Activated CD4-positive, alpha-beta T cell treated with anti-CD3 and anti-CD28 coated beads, Interleukin-2, Interleukin-6, amounts not matched to agents 100 ng/mL and 50 ng/mL, durations not matched to agents 16 hours and 8 hours (primary cell): ENCODE measurements around the gene CAPS.

Experiments
- DNase-seq: peaks from one replicate; pipeline ENCODE4 v3.0.0-alpha.2; 2020

The CAPS gene

DNA sequence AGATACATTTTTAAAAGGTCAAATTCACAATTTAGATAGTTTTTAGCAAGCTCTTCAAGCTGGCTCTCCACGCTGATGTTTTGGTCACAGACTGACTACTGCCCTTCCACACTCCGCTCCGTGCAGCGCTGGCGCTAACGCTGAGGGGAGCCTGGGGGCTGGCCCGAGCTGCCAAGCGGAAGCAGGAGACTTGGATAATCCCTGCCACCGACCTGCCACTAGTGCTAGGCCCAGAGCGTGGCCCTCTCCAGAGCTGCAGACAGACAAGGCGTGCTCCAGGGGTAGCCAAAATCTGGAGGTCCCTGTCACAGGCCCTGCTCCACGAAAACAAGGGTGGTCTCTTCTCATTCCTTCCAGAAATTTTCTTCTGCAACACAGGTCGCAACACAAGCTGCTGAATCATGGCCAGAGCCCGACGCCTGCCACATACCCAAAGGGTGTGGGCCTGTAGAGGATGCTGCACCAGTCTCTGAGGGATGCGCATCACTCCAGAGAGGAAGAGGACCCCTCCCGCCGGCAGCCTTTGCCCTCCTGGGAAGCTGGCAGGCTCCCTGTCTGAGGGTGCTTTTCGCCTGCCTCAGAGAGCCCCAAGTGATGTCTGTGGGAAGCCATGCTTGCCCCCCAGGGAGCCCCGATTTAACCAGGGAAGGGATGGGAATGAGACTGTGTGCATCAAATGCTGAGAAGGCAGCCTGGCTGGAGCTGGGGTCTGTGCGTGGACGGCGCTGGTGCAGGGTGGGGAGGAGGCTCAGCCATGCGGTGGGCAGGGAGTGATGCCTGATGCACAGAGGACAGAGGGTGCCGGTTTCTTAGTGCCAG, 21.6 kb downstream of the CAPS start:
- DNase-seq: no peak

DNA sequence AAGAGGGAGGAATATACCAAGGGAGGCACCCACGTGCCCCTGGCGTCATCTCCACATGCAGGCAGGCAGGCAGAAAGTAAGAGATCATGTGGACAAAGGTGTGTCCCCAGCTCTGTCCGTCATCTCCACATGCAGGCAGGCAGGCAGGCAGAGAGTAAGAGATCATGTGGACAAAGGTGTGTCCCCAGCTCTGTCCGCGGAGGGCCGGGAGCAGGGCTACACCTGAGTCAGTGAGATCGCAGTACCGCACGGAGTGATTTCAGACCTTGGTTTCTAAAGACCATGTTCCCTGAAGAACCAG, 22.2 kb downstream of the CAPS start:
- DNase-seq: no peak

DNA sequence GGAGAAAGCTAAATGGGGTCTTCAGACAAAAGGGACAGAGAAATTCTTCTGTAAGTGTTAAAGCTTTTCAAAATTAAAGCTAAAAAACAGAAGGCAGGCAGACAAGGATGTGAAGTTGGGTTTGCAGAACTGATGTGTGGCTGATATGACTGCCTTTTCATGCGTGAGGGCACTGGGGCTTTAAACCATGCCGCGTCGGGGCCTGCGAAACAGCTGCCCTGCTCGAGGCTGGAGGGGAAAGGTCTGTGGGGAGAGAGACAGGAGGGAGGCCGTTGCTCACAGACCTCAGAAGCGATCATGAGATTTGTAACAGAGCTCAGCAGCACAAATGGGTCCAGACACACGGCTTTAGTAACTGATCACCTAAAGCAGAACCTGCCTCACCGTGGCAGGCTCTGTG, 23.5 kb downstream of the CAPS start:
- no peak for DNase-seq

DNA sequence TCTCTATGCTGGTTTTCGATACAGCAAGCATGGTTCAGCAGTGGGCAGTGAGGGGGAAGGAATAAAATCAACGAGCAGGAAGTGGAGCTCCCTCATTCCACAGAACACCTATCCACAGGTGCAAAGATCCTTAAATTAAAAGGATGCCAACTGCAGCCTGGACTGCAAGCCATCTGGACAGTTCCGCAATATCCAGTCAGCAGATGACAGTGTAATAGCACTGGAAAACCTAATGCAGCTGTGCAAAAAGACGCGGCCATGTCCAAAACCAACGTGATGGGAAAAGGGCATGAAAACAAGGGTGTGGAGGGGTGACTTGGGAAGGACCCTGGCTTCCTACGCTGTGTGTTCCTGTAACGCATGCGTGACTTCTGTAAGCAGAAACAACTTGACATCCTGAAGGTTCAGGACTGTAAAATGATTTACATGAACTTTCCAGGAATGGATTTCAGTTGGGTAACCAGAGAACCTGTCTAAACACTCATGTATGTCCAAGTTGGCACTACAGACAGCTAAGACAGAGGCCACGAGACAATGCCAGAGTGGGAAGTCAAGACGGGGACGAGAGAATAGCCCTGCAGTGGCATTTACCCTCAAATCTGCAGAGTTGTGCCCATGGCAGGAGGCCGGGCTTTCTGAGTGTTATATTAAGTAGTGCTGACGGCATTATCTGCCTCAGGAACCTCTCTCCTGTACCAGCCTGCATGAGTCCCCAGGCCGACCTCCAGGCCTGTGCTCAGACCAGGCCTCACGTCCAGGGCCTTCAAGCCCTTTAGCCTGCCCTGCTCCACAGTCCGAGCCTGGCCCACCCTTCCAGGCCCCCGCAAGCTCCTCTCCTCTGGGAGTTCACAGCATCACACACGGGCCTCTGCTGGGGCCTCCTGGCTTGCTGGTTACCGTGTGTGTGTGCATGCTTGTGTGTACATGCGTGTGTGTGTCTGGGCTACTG, 26.5 kb downstream of the CAPS start:
- DNase-seq: no peak

DNA sequence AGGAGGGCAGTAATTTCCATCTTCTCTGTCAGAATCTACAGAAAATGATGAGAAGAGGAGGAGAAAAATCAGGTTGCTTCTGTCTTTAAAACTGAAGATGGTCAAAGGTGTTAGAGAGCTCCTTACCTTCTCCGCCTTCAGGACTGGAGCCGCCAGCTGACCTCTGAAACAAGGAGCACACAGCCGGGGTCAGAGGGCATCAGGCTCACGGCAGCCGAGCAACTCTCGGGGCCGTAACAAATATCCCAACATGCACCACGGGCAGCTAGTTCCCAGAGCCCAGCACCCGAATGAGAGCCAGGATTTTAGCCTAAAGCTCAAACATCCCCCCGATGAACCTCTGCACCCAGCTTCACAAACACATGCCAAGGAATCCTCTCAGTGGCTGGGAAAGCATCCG, 27.6 kb downstream of the CAPS start:
- DNase-seq: no peak

DNA sequence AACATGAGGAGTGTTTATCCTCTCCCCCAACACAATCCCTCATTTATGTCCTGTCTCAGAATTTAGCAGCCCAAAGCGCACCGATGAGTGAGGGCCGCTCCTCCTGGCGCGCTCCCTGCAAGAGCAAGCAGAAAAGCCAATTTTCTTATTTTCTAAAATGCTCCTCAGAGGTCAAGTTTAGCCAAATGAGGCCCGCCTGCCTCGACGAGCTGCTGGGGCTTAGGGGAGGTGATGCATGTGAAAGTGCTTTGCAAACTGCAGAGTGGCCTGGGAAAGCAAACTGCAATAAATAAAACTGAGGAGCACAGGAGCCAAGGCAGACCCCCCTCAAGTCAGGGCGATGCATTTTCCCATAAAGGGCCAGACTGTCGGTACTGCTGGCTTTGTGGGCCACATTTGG, 29.0 kb downstream of the CAPS start:
- no peak for DNase-seq

DNA sequence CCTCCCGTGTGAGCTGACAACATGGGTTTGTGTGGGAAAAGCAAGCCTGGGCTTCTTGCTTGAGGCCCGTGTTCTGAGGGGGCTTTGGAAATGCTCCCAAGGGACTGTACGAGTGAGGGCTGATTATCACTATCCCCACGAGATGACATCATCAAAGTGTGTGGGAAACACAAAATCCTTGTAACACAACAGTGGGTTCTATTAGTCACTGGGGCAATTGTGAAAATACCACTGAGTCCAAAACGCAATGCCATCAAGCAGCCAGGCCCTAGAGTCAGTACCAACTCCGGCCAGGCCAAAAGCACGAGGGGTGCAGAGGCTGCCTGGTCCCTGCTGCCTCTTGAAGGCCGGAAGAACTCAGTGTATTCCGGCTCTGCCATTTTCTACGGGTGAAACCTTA, 29.6 kb downstream of the CAPS start:
- no peak for DNase-seq

DNA sequence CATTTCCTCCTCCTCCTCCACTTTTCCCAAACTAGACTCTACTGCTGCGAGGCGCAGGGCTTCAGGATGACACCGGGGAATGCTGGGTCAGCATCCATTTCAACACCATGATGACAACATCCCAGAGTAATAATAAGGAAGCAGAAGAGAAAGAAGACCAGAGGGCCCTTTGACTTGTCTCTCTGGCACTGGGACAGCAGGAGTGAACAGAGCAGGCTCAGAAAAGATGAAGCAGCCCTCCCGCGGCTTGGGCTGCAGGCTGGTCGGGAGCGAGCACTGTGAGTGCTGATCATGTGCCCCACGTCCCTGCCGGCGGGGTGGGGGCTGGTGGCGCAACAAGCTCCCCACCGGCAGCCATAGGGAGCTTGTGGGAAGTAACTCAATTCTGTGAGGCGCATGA, 33.4 kb downstream of the CAPS start:
- no peak for DNase-seq

DNA sequence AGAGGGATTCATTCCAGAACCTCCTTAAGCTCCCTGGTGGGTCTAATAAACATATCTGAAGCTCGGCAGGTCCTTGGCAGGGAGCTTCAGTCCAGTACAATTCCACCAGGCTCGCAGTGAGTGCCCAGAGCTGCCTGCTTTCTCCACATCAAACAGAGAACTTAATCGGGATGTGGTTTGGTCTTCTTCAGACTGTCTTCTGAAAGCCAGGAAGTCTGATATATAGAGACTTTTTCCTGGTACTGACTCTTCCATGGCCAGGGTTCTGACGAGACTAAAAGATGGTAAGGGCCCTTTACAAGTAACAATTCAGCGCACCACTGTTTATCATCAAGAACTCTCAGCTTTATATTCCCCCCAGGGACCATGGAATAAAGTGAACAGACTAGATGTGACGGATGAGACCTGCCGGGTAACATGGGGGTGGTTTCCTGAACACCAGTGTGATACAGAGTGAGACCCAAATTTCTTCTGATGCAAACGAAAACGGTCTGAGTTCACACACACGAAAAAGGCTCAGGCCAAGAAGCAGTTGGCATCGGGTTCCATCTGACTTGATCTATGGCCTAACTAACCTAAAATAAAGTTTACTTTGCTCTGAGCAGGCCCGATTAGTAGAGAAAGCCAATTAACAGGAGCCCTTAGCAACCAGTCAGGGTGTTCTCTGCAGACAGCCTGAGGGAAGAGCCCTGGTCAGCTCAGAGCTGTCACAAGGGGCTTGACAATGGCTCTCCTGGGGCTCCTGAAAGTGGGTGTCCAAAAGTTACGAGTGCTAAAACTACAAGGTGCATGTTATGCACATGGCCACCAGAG, 34.9 kb downstream of the CAPS start:
- DNase-seq: peak; percentile 46

DNA sequence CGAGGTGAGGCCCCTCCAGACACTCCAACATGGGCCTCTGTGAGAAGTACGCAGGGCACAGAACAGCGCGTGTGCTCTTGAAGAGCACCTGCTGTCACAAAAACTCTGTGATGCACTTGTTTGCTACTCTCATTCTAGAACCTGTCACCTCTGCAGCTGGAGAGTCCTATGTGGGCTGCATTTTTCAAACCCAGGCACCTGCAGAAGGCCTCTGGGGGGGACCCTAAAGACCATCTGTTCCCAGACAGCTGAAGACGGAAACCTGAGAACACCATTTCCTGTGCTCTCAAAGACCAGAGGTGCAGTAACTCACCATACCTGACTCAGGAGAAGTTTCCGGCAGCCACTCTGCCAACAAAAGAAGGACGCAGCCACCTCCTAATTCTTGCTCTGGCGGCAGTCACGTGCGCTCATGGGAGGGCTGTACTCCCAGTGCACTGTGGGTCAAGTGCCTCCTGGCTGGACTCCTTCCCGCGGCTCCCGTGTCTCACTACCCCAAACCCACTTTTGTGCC, 35.8 kb downstream of the CAPS start:
- peak; percentile 62 for DNase-seq

DNA sequence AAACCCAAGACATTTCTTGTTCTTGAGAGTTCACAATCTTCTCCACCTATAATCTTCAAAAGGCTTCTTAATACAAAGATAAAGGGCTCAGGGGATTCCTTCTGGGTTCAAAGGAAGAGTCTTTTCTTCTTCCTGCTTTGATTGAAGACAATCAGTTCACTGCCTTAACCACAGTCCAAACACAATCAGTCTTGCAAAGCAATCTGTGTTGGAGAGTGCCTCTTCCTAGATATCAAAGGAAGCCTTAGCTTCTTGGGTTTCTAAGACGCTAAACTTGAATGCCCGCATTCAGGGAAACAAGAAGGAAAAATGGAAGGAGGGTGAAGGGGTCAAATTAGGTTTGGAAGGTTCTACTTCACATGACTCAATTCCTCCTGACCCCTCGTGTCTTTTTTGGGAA, 36.7 kb downstream of the CAPS start:
- no peak for DNase-seq

DNA sequence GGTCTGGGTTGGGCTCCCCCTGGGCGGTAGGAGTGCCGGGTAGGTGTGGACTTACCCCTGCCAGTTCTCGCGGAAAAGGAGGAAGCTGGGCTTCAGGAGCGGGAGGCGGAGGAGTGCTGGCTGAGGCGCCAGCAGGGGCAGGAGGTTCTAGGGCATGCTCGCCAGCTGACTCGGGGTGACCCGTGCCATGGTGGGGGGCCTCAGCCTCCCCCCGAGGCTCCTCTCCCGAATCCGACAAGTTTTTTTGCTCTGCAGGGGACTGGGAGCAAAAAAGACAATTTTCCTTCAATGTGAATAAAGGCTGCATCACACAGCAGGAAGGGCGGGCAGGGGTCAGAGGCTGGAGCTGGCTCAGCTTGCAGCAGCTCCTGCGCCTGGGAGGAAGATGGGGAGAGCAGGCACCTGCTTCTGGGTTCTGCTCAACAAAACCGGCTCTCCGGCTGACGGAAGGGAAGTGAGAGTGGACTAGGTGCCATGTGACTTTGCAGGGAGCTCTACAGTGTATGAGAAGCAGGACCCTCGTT, 37.3 kb downstream of the CAPS start:
- DNase-seq: no peak

DNA sequence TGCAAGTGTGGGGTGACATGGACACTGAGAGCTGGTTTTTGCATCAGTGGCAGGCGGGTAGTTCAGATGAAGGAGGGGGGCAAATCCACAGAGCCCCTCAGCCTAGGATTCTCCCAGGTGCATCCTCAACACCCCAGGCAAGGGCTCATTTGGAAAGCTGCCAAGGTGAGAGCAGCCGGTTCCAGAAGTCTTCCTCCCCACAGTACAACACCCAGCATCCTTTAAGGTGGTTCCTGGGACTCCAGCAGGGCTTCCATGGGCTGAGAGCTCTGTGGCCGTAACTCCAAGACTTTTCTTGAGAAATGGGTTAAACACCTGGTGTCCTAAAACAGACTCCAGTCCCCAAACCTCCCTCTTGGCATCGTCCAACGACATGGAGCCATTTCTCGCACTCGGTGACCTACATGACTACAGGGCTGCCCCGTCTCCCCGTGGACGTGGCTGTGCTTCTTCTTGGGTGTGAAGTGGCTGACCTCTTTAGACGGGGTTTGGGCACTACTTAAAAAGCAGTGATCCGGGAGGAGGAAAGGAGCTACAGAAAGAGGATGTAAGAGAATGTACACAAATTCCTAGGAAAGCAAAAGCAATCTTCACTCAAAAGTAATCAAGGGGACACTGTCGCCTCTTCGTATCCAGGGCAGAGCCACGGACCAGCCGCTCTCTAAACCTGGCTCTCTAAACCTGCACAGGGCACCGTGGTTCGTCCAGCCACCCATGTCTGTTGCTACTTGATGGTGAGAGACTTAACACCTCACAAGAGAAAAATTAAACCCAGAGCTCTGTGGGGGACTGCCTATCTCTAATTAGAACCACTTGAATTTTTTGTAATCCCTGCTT, 38.4 kb downstream of the CAPS start:
- no peak for DNase-seq

DNA sequence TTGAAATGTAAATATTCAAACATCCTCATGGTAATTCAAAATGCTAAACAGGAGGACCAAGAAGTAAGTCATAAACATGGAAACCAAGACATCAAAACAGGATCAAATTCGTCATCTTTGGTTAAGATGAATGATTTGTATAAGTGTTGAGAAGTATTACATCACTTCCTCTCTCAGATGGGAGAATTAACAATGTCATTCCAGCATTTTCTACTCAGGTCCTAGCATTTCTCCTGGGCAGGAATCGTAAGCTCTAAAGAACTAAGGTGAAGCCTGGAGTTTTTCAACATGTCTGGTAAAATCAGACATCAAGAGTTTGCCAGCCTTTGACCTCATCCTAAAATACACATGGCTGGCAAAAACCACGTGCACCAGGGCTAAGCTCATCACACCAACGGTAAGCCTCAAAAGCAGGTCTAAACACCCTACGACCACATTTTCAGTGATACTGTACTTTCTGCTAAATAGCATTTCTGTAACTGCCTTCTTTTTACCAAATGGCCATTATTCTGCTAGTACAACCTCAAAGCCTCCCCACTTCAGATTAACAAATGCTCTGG, 39.1 kb downstream of the CAPS start:
- DNase-seq: peak; percentile 42

DNA sequence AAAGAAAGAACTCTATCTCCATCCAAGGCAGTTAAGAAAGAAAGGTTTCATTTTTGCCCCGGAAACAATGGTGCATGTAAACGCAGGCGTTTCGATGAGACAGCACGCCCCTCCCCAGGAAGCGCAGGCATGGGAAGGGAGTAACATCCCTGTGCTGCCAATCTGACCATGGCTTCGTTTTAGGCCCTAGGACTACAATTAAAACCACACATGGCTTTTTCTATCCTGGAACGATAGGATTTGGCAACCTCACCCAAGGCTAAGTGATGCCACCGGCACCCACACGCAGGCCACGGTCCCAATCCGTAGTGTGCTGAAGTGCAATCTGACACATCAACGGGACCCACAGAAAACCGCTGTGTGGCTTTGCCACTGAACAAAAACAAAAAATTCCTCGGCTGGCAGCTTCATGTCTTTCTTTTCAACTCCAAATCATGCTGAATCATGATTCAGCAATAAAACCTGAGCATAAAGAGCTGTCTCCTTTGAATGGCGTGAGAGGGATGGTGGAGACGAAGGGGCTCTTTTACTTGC, 39.7 kb downstream of the CAPS start:
- peak; percentile 56 for DNase-seq

DNA sequence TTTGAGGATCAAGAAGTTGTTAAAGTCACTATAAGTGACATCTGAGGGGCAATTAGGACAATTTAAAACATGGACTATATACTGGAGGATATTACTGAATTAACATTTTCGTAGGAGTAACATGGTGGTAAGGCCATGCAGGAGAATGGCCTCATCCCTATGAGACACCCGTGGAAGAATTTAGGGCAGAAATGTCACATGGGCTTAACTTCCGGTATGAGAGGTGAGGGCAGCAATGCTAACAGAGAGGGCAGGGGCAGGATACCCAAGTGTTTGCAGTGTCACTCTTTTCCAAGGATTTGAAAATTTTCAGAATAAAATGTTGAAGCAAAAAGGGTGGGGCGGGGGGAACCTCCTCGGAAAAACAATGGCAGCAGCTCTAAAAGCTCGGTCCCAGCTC, 40.2 kb downstream of the CAPS start:
- no peak for DNase-seq

DNA sequence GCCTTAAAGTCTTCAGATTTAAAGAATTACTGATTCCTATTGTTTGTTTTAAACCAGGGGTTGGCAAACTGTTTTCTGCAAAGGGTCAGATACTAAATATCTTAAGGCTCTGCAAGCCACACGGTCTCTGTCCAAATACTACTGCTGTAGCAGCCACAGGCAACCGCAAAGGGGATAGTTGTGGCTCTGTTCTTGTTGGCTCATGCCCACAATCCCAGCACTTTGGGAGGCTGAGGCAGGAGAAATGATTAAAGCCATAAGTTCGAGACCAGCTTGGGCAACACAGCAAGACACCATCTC, 41.5 kb downstream of the CAPS start:
- no peak for DNase-seq

DNA sequence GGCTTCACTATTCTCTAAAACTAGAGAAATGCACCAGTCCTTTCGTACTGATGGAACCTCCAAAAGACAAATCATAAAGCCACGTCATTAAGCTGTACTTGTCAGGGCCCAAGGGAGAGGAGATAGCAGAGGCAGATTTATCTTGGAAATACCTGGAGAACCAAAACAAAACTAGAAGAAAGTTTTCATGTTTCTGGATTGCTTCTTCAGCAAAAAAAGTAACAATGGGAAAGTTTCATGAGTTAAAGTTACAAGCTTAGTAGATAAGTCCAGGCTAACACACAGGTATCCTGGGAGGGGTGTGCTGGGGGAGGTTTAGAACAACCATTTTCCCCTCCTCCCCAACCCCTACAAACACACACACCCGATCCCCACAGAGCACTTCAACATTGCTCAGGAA, 42.3 kb downstream of the CAPS start:
- DNase-seq: no peak

DNA sequence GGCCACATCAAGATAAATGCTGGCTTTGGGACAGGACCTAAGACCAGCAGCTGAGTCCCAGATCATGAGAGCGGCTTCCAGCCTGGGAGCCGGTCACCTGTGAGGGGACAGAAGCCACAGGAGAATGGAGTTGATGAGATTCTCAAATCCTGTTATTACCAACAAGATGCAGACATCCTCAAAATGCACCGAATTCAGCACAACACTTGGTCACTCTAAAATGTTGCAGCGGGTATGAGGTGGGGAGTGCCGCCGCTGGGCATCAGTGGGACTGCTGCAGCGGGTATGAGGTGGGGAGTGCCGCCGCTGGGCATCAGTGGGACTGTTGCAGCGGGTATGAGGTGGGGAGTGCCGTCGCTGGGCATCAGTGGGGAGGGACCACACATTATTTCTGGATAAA, 42.7 kb downstream of the CAPS start:
- no peak for DNase-seq

DNA sequence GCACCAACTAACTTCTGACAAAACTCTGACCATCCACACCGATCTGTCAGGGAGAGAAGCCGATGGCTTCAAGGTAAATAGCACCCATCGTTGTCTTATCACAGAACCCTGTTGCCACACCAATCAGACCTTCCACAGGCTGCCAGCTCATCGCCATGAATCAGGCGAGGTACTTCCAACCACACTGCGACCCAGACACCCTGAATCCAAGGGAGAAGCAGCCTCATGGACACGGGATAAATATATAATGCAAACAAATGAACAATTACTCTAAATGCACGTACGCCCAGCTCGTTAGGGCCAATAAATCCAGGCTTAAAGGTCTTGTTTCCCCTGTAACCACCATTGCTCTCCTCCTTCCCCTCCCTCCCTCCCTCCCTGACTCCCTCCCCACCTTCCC, 43.1 kb downstream of the CAPS start:
- no peak for DNase-seq

DNA sequence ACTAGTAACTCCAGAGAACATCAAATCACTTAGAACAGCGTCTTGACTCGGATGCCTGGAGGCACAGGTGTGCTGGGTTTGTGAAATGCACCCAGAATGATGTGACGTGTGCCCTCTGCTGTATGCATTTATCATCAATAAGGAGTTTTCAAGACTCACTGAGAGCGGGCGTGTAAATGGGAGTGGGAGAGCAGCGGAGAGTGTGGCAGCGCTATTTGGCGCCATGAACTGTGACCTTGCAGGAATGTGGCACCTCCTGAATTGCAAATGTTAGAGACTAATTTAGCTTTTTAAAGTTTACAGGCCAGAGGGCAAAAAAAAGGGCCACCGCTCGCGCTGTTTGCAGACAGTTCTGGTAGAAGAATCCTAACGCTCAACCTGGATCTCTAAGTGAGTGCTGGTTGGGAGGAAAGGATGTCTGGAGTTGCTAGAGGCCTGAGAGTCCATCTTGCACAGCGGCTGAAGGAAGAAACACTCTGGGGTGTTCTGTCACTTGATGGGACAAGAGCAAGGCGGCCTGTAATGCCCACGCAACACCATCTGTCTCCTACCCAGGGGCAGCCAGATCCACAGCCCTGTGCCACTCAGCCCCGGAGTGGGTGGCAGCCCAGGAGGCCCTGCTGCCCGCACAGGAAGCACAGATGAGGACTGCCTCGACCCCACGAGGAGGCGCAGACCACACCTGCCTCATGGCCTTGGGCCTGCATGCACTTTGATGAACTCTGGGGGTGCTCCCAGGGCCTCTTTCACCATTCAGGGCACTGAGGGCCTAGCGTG, 44.2 kb downstream of the CAPS start:
- no peak for DNase-seq
